Activated naive CD4-positive, alpha-beta T cell treated with anti-CD3 and anti-CD28 coated beads for 36 hours (primary cell): Measurements from ENCODE around the gene ANKRD44. TPM values are rescaled to one million over a fixed set of nuclear protein-coding genes. Genes with fewer than 3 reads are reported as not detected.

Experiments used
- CTCF ChIA-PET: fragments of 350-600 bp; sonication (Branson Sonifier 250); formaldehyde crosslinking; loops from one replicate; lab custom pipeline; 2021; ENCODE audit warnings: antibody characterized with exemption; lab: Charles Lee
- DNase-seq: peaks from one replicate; pipeline ENCODE4 v3.0.0-alpha.2; 2020
- H3K27ac Mint-ChIP-seq: one replicate; pipeline ENCODE4 v1.8.0; 2021; ENCODE audit warnings: mild to moderate bottlenecking, mixed read lengths
- H3K27me3 Mint-ChIP-seq: one replicate; pipeline ENCODE4 v1.8.0; 2021; ENCODE audit warnings: low read depth, mixed read lengths
- H3K36me3 Mint-ChIP-seq: one replicate; pipeline ENCODE4 v1.8.0; 2021; ENCODE audit warnings: low read depth, mixed read lengths
- H3K4me1 Mint-ChIP-seq: one replicate; pipeline ENCODE4 v1.8.0; 2021; ENCODE audit warnings: low read depth, mixed read lengths
- H3K4me3 Mint-ChIP-seq: one replicate; pipeline ENCODE4 v1.8.0; 2021; ENCODE audit warnings: mild to moderate bottlenecking, moderate library complexity, mixed read lengths
- H3K9me3 Mint-ChIP-seq: one replicate; pipeline ENCODE4 v1.8.0; 2021; ENCODE audit warnings: mixed read lengths
- intact Hi-C: fragments of 100-400 bp; cut with micrococcal nuclease; formaldehyde crosslinking; loops from one replicate; pipeline ENCODE4 v1.15.1; 2023
- total RNA-seq, 2 experiments: library from RNA; stranded (reverse); gene quantifications; one replicate each; pipeline ENCODE4 v1.2.3, GENCODE V29; 2021

ANKRD44 gene
- total RNA-seq, 2 experiments from 2014 or later, result 87.8 to 101 TPM

DNA sequence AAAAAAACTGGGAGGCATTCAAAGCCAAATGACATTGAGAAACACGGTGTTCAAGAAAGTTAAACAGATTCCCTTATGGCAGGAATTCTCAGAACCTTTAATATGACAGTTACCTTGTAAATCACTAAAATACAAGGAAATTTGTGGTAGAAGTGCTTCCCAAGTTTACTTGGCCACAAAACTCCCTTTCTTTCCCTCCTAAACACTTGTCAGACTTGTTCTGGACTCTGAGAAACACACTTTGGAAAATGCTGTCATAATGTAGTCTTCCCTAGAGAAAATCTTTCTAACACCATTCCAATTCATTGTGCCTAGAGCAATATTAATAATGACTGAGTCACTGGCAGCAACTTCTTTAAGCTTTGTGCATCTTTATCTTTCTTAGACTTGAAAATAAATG, 140.4 kb downstream of the ANKRD44 start:
- peak overlapping the region; percentile 20 for H3K27ac Mint-ChIP-seq
- no peaks in the 10 kb centered on the region for H3K27me3 Mint-ChIP-seq
- no peak for DNase-seq
- H3K4me3 Mint-ChIP-seq, result no peak overlapping the region
- H3K9me3 Mint-ChIP-seq, result no peaks in the 10 kb centered on the region
- peaks cover 61% of the 10 kb centered on the region for H3K4me1 Mint-ChIP-seq
- intact Hi-C loops, result no loop called here
- peaks cover 2% of the 10 kb centered on the region for H3K36me3 Mint-ChIP-seq
- CTCF ChIA-PET, result interaction anchor here (1.1 to 6.9 kb wide), 7 partner anchors 10 to 56 kb away, joined by 3 to 78 read pairs (median 12); no protein-coding TSS in a partner anchor

DNA sequence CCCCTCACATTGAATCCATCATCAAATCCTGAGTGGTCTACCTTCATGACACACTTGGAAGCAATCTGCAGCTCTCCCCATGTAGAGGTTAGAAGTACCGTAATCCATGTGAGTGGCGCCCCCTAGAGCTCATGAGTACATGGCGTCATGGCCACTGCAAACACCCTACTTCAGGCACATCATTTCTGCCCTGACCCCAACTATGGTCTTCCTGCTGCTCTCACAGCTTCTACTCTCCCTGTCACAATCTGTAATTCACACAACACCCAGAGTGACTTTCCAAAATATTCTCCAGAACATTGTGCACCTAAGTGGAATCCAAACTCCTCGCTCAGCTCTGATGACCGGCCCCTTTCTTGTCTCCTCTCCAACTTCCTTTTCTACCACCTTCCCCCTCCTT, 141.9 kb downstream of the ANKRD44 start:
- peak; percentile 90 for DNase-seq
- no peak overlapping the region for H3K4me3 Mint-ChIP-seq
- H3K4me1 Mint-ChIP-seq, result peaks cover 60% of the 10 kb centered on the region
- no peaks in the 10 kb centered on the region for H3K27me3 Mint-ChIP-seq
- intact Hi-C loops, result loop anchor here (1.0 to 5.0 kb wide), 5 partner anchors 36 to 418 kb away; no protein-coding TSS in a partner anchor
- H3K27ac Mint-ChIP-seq, result peak overlapping the region; percentile 73
- peaks cover 7% of the 10 kb centered on the region for H3K36me3 Mint-ChIP-seq
- H3K9me3 Mint-ChIP-seq, result no peaks in the 10 kb centered on the region
- CTCF ChIA-PET, result interaction anchor here (0.6 to 6.9 kb wide), 29 partner anchors 10 to 218 kb away, joined by 3 to 78 read pairs (median 5); no protein-coding TSS in a partner anchor

DNA sequence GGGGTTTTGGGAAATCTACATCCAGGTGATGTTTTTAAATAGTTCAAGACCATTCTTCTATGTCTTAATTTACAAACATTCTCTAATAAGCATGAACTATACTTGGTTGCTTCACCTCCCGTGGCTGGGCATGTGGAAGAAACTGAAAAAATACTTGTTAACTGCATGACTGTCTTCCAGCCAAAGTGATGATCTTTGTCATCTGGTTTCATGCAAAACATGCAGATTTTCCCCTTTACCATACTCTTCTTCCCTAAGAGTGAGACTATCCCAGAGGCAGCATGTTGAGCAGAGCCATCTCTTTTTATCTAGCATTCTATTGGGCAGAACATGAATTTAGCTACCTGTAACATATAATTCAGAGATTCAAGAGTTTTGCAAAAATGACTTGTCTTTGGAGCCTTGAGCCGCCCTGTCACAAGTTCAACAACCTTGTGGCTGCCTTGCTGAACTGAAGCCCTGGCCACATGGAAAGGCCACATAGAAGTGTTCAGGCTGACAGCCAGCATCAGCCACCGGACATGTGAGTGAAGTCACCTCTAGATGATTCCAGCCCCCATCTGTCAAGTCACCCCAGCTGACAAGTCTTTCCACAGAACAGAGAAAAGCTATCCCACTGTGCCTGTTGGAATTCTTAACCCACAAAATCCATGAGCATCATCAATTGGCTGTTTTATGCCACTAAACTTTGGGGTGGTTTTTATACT, 142.8 kb downstream of the ANKRD44 start:
- intact Hi-C loops, result loop anchor here (1.0 to 5.0 kb wide), 5 partner anchors 35 to 417 kb away; no protein-coding TSS in a partner anchor
- Mint-ChIP-seq H3K9me3 (no peaks in the 10 kb centered on the region), H3K27me3 (no peaks in the 10 kb centered on the region), H3K4me3 (no peak overlapping the region), H3K27ac (no peak overlapping the region), H3K4me1 (peaks cover 66% of the 10 kb centered on the region), H3K36me3 (peaks cover 7% of the 10 kb centered on the region)
- peak; percentile 25 for DNase-seq
- CTCF ChIA-PET, result interaction anchor here (0.8 to 6.9 kb wide), 27 partner anchors 9 to 218 kb away, joined by 3 to 78 read pairs (median 5); no protein-coding TSS in a partner anchor

DNA sequence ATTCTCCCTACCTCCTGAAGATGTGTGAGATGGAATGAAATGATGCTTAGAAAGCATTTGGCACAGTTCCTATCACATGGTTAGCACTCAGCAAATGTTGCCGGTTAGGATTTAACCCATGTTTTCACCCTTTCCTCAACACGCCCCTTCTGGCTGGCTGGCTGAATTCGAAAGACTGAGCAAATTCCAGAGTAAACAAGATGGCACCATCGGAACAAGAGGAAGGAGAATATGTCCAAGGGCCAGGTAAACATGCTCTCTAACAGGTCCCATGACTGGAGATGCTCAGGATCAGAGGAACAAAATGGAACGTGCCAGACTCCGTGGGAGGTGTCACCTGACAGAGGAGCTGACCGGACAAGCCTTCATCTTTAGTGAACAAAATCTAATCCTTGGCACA, 145.6 kb downstream of the ANKRD44 start:
- Mint-ChIP-seq H3K9me3 (no peaks in the 10 kb centered on the region), H3K27ac (peak overlapping the region; percentile 28), H3K4me3 (no peak overlapping the region), H3K36me3 (peaks cover 7% of the 10 kb centered on the region), H3K4me1 (peaks cover 74% of the 10 kb centered on the region), H3K27me3 (no peaks in the 10 kb centered on the region)
- CTCF ChIA-PET, result interaction anchor here (1.2 to 6.9 kb wide), 2 partner anchors 28 to 51 kb away, joined by 3 to 78 read pairs; no protein-coding TSS in a partner anchor
- DNase-seq, result no peak
- intact Hi-C loops, result loop anchor here (5.0 kb wide), 1 partner anchor 33 kb away; no protein-coding TSS in a partner anchor

DNA sequence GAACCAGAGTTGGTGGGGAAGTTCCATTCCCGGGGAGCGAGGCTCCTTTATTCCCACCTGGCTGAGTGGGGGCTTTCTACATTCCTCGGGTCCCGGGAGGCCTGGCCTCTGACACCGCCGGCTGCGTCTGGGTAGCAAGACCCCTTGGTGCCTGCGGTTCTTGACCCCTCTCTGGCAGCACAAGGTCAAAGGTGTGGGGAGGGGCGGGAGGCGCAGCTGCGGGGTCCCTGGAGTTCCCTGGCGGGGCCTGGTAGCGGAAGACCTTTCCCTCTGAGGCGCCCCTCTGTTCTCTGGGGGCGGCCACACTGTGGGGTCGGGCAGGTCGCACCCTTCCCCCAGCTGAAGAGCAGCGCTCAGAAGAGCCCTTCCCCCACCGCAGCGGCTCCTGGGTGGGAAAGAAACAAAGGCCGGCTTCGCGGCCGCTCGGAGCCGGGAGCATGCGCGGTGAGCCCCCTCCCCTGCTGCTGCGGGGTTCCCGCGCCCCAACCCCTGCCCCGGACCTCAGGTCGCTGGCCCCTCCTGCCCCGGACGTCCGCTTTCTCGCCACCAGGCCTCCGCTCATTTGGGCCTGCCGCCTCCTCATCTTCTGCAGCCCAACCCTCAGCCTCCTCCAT, 146.3 kb downstream of the ANKRD44 start:
- DNase-seq, result no peak
- H3K36me3 Mint-ChIP-seq, result peaks cover 7% of the 10 kb centered on the region
- no peaks in the 10 kb centered on the region for H3K9me3 Mint-ChIP-seq
- H3K4me3 Mint-ChIP-seq, result no peak overlapping the region
- CTCF ChIA-PET, result no interaction called here
- H3K27me3 Mint-ChIP-seq, result no peaks in the 10 kb centered on the region
- peak overlapping the region; percentile 28 for H3K27ac Mint-ChIP-seq
- intact Hi-C loops, result no loop called here
- peaks cover 79% of the 10 kb centered on the region for H3K4me1 Mint-ChIP-seq

DNA sequence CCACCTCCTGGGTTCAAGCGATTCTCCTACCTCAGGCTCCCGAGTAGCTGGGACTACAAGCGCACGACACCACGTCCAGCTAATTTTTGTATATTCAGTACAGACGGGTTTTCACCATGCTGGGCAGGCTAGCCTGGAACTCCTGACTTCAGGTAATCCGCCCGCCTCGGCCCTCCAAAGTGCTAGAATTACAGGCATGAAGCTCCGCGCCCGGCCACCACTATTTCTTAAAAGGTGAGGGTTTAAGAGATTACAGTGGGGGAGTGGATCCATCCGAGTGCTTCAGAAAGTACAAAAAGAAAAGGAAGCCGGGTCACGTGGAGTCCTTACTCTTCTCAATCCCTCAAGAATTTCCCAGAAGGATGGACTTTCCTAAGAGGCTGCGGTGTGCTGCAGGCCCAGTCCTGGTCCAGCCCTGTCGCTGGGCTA, 146.9 kb downstream of the ANKRD44 start:
- no peak overlapping the region for H3K4me3 Mint-ChIP-seq
- no peak for DNase-seq
- H3K27me3 Mint-ChIP-seq, result no peaks in the 10 kb centered on the region
- H3K27ac Mint-ChIP-seq, result peak overlapping the region; percentile 73
- intact Hi-C loops, result no loop called here
- no peaks in the 10 kb centered on the region for H3K9me3 Mint-ChIP-seq
- peaks cover 79% of the 10 kb centered on the region for H3K4me1 Mint-ChIP-seq
- H3K36me3 Mint-ChIP-seq, result peaks cover 7% of the 10 kb centered on the region
- CTCF ChIA-PET, result no interaction called here

DNA sequence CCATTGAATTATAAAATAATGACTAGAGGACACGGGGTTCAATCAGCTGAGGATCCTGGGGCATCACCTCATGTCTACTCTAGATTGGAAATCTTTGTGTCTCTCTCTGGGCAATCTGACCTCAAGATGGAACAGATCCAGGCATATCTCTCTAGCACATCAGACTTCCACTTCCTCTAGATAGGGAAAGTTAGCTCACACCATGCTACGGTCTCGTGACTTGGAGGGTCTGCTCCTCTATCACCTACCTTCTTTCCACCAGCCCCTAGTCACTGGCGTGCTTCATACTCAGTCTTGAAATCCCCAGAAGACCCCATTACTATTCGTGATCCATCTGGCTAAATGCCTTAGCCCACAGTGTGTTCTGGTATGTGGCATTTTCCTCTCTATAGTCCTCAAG, 148.8 kb downstream of the ANKRD44 start:
- H3K4me1 Mint-ChIP-seq, result peaks cover 76% of the 10 kb centered on the region
- peaks cover under 1% of the 10 kb centered on the region for H3K9me3 Mint-ChIP-seq
- intact Hi-C loops, result loop anchor here (1.0 kb wide), 1 partner anchor 14 kb away; no protein-coding TSS in a partner anchor
- DNase-seq, result no peak
- H3K27me3 Mint-ChIP-seq, result no peaks in the 10 kb centered on the region
- peak overlapping the region; percentile 10 for H3K27ac Mint-ChIP-seq
- CTCF ChIA-PET, result interaction anchor here (1.3 to 1.6 kb wide), 3 partner anchors 9 to 49 kb away, joined by 3 to 5 read pairs (median 4); no protein-coding TSS in a partner anchor
- H3K4me3 Mint-ChIP-seq, result no peak overlapping the region
- H3K36me3 Mint-ChIP-seq, result peaks cover 8% of the 10 kb centered on the region

DNA sequence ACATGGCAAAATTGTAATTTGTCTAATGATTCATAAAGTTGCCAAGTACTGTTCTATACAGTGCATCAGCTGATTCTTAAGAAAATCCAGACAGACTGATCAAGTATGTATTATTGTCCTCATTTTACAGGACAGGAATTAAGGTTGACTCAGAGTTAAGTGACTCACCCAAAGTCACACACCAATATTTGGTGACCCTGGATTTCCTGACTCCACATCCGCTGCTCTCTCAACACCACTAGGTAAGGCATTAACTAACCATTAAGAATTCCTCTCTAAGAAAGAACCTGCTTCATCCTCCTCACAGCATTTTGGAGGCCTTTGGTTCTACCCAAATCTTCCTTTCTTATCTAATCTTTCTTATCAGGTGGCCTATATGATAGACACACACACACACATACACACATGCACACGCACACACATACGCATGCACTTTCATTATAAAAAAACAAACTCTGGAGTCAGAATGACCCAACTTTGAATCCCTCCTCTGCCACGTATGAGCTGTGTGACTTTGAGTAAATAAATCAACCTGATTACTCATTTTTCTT, 150.8 kb downstream of the ANKRD44 start:
- H3K36me3 Mint-ChIP-seq, result peaks cover 16% of the 10 kb centered on the region

DNA sequence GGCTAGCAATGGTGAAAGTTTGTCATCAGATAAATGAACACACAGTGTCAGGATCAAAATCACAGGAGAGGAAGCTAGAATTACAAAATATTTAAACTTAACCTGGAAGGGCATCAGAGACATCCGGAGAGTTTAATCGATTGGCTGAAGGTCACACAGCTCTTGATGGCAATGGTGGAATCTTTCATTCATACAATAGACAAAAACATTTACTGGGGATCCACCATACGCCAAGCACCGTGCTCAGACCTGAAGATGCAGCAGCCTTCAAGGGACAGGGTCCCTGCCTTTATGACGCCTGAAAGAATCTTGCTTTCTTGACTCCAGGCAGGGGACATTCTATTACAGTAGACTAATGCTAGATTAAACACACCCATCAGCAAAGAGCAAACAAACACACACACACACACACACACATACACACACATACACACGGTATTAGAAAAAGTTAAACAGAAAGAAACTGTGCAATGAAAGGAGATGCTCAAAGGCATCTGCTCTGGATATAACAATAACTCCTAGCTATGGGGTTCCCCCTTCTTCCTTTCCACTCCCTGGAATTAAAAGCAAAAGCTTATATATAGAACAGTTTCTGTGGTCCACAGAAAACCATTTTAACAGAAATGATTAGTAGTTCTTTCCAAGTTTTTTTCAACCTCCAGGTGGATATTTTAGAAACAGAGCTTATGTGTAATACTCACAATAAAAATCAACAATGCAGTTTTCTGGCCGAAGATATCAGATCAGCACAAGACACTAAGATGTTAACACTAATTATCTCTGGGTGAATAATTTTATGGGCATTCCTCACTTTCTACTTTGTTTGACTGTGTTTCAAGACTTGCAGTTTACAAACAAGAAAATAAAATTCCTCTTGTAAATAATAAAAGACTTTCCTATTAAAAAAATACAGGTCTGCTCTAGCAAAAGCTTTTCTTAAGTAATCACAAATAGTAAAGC, 151.7 kb downstream of the ANKRD44 start:
- Mint-ChIP-seq H3K4me1 (peaks cover 77% of the 10 kb centered on the region), H3K36me3 (peaks cover 13% of the 10 kb centered on the region), H3K9me3 (peaks cover 7% of the 10 kb centered on the region), H3K4me3 (no peak overlapping the region), H3K27me3 (no peaks in the 10 kb centered on the region), H3K27ac (peak overlapping the region; percentile 62)
- CTCF ChIA-PET, result interaction anchor here (0.6 to 3.9 kb wide), 8 partner anchors 10 to 261 kb away, joined by 3 to 16 read pairs (median 4); no protein-coding TSS in a partner anchor
- DNase-seq, result no peak
- intact Hi-C loops, result no loop called here

More for the DNA sequence above, 150.8 kb downstream of the ANKRD44 start:
- Mint-ChIP-seq H3K27me3 (no peaks in the 10 kb centered on the region), H3K4me3 (no peak overlapping the region), H3K4me1 (peaks cover 76% of the 10 kb centered on the region), H3K9me3 (peaks cover 7% of the 10 kb centered on the region), H3K27ac (peak overlapping the region; percentile 79)
- intact Hi-C loops, result no loop called here
- CTCF ChIA-PET, result interaction anchor here (0.6 to 3.9 kb wide), 4 partner anchors 9 to 205 kb away, joined by 5 to 16 read pairs (median 6); no protein-coding TSS in a partner anchor
- DNase-seq, result peak; percentile 39

DNA sequence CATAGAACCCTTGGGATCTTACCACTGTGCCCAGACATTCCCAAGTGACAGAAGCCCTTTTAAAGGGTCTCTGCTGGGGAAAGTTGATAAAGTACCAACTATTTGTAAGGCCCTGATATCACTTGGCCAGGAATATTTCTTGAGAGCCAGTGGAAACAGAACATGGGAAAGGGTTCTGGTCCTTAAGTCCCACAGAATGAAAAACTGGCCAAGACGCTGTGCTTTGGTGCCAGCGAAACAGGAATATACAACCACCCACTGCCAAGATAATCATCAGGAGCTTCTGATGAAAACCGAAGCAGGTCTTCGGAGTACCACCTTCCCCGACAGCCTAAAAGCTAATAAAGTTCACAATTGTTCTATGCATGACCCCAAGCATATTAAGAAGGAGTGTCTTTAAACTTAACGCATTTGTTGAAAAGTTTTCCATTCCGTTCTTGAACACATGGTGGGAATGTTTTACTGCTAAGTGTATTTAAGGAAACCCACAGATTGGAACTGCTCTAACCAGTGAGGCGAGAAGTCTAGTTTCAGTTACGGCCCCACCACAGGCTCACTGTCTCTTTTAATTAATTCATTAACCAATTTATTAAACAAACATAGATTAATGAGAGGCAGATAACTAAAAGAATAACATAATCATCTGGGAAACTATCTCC, 152.6 kb downstream of the ANKRD44 start:
- Mint-ChIP-seq H3K36me3 (peaks cover 13% of the 10 kb centered on the region), H3K9me3 (peaks cover 7% of the 10 kb centered on the region), H3K4me1 (peaks cover 81% of the 10 kb centered on the region), H3K27ac (peak overlapping the region; percentile 62), H3K4me3 (no peak overlapping the region), H3K27me3 (no peaks in the 10 kb centered on the region)
- no peak for DNase-seq
- CTCF ChIA-PET, result interaction anchor here (0.6 to 3.9 kb wide), 7 partner anchors 10 to 326 kb away, joined by 3 to 16 read pairs (median 4); no protein-coding TSS in a partner anchor
- intact Hi-C loops, result no loop called here

DNA sequence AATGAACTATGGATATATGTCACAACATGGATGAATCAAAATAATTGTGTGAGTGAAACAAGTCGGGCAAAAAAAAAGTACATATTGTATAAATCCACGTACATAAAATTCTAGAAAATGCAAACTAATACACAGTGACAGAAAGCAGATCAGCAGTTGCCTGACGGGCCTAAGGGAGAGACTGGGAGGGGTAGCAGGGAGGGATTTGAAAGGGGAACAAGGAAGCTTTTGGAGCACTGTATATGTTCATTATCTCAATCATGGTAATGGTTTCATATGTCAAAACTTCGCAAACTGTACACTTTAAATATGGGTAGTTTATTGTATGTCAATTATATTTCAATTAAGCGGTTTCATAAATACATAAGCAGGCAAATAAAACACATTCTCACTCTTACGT, 153.8 kb downstream of the ANKRD44 start:
- Mint-ChIP-seq H3K27ac (peak overlapping the region; percentile 15), H3K27me3 (no peaks in the 10 kb centered on the region), H3K9me3 (peaks cover 7% of the 10 kb centered on the region), H3K36me3 (peaks cover 13% of the 10 kb centered on the region), H3K4me3 (no peak overlapping the region), H3K4me1 (peaks cover 81% of the 10 kb centered on the region)
- CTCF ChIA-PET, result interaction anchor here (0.9 to 1.6 kb wide), 2 partner anchors 12 to 44 kb away, joined by 3 to 8 read pairs; no protein-coding TSS in a partner anchor
- intact Hi-C loops, result no loop called here
- DNase-seq, result no peak
